NCI-H2029 (cell line): ENCODE results near the gene POLR2I.
A peak's percentile ranks its signal among the peaks of the same experiment; 100 is the strongest.

ENCODE experiments used
- DNase-seq: peaks from one replicate; lab custom pipeline; 2025; lab: John Stamatoyannopoulos, UW

The POLR2I gene

GRCh38 chr19:36114721-36115452 is at the start of gene POLR2I:
Gene POLR2I, minus strand, starts transcription at chr19:36114875. Its CDS starts 19 bp downstream, at chr19:36114856.
- DNase-seq, result peak; percentile 99

- no peak for DNase-seq
These were observed 49.1 kb upstream of the POLR2I start for GRCh38 chr19:36163813-36164212.

- DNase-seq, result no peak
These were observed 46.3 kb upstream of the POLR2I start for GRCh38 chr19:36160821-36161596.

GRCh38 chr19:36153126-36153525 is 38.5 kb upstream of the POLR2I start:
- no peak for DNase-seq

GRCh38 chr19:36152352-36153091 is 37.8 kb upstream of the POLR2I start, which contains the start of gene COX7A1:
Gene COX7A1, minus strand, starts transcription at chr19:36152447. Its CDS starts 40 bp downstream, at chr19:36152407.
- DNase-seq, result no peak

- no peak for DNase-seq
These were observed 37.3 kb upstream of the POLR2I start for GRCh38 chr19:36152019-36152351.

GRCh38 chr19:36151144-36152018 is 36.7 kb upstream of the POLR2I start:
- no peak for DNase-seq

- no peak for DNase-seq
These were observed 35.9 kb upstream of the POLR2I start for GRCh38 chr19:36150586-36150985.

GRCh38 chr19:36149673-36150406 is 35.2 kb upstream of the POLR2I start:
- DNase-seq, result peak; percentile 16

- DNase-seq, result no peak
These were observed 29.9 kb upstream of the POLR2I start for GRCh38 chr19:36144624-36145023.

- DNase-seq, result no peak
These were observed 27.8 kb upstream of the POLR2I start for GRCh38 chr19:36142496-36142895.

GRCh38 chr19:36142046-36142445 is 27.4 kb upstream of the POLR2I start:
- DNase-seq, result no peak

GRCh38 chr19:36141039-36141927 is 26.6 kb upstream of the POLR2I start:
- peak; percentile 76 for DNase-seq

- peak; percentile 76 for DNase-seq
These were observed 25.8 kb upstream of the POLR2I start for GRCh38 chr19:36140304-36141038.

GRCh38 chr19:36139473-36140303 is 25.0 kb upstream of the POLR2I start, which contains the start of gene CAPNS1:
Gene CAPNS1, plus strand, starts transcription at chr19:36140066. Its CDS starts 946 bp downstream, at chr19:36141012.
- DNase-seq, result peak; percentile 94

- DNase-seq, result no peak
These were observed 24.4 kb upstream of the POLR2I start for GRCh38 chr19:36139120-36139472.

GRCh38 chr19:36136964-36137686 is 22.4 kb upstream of the POLR2I start:
- DNase-seq, result peak; percentile 82
